ENCODE measurements around the gene TBXAS1.

TBXAS1 gene

GRCh38 chr7:139949629-139950028, 120.6 kb downstream of the TBXAS1 start:
- no peak for DNase-seq

GRCh38 chr7:139950881-139951525, 121.9 kb downstream of the TBXAS1 start:
- no peak for DNase-seq

- DNase-seq: no peak
Observed at GRCh38 chr7:139953229-139953628, 124.2 kb downstream of the TBXAS1 start.

- no peak for DNase-seq
Observed at GRCh38 chr7:139955109-139955820, 126.2 kb downstream of the TBXAS1 start.

GRCh38 chr7:139958599-139959284, 129.7 kb downstream of the TBXAS1 start:
- DNase-seq: no peak

GRCh38 chr7:139959285-139959628, 130.2 kb downstream of the TBXAS1 start:
- DNase-seq: no peak

GRCh38 chr7:139959718-139960117, 130.7 kb downstream of the TBXAS1 start:
- DNase-seq: no peak

- no peak for DNase-seq
Observed at GRCh38 chr7:139960157-139960556, 131.1 kb downstream of the TBXAS1 start.

GRCh38 chr7:139965942-139966628, 137.0 kb downstream of the TBXAS1 start:
- no peak for DNase-seq

- DNase-seq: no peak
Observed at GRCh38 chr7:139966949-139967348, 137.9 kb downstream of the TBXAS1 start.

- DNase-seq: no peak
Observed at GRCh38 chr7:139968931-139969330, 139.9 kb downstream of the TBXAS1 start.

GRCh38 chr7:139972029-139972428, 143.0 kb downstream of the TBXAS1 start:
- DNase-seq: no peak

GRCh38 chr7:139973101-139974050, 144.3 kb downstream of the TBXAS1 start:
- no peak for DNase-seq

GRCh38 chr7:139974179-139974811, 145.2 kb downstream of the TBXAS1 start:
- no peak for DNase-seq

- DNase-seq: no peak
Observed at GRCh38 chr7:139976055-139976837, 147.2 kb downstream of the TBXAS1 start.

- no peak for DNase-seq
Observed at GRCh38 chr7:139976838-139977656, 148.0 kb downstream of the TBXAS1 start.

GRCh38 chr7:139981511-139981895, 152.4 kb downstream of the TBXAS1 start:
- no peak for DNase-seq

- DNase-seq: no peak
Observed at GRCh38 chr7:139982927-139983920, 154.2 kb downstream of the TBXAS1 start.

Data from effector CD4-positive, alpha-beta T cell (primary cell).